ENCODE data around the gene KCNC3. TPM values are rescaled to one million over a fixed set of nuclear protein-coding genes. Genes with fewer than 3 reads are reported as not detected.

Gene KCNC3
- total and polyA plus RNA-seq, 2 of the 13 experiments (the other 11 are each of a cell fraction or from before 2014, with no cell fraction given) = 0.29 to 1.7 TPM

- TF ChIP-seq ZNF609 (CRISPR knock-in tag; IDR thresholded peaks at IDR 0.05; ENCODE audit: borderline replicate concordance) = 0 out of 2 replicates have a peak, but pooled peaks have one; percentile 25
- TF ChIP-seq PRDM4 (CRISPR knock-in tag; IDR thresholded peaks at IDR 0.05; ENCODE audit: borderline replicate concordance) = no peak
- no peak for TF ChIP-seq NFE2L1 (CRISPR knock-in tag; IDR thresholded peaks at IDR 0.05; ENCODE audit: borderline replicate concordance)
- TF ChIP-seq KAT8 (CRISPR knock-in tag; IDR thresholded peaks at IDR 0.05) = peak; percentile 16; the same call in 1 of the 2 replicates
- TF ChIP-seq ZFX (CRISPR knock-in tag; IDR thresholded peaks at IDR 0.05; ENCODE audit: low read depth) = peak; percentile 88
- TF ChIP-seq ZNF530 (CRISPR knock-in tag; IDR thresholded peaks at IDR 0.05; ENCODE audit: low read depth) = no peak
- no peak for TF ChIP-seq ZBTB39 (CRISPR knock-in tag; IDR thresholded peaks at IDR 0.05)
- TF ChIP-seq PRDM15 (CRISPR knock-in tag; IDR thresholded peaks at IDR 0.05) = no peak
- peak; percentile 62 for TF ChIP-seq MAX (IDR thresholded peaks at IDR 0.05)
- TF ChIP-seq CREM (IDR thresholded peaks at IDR 0.05) = peak; percentile 38; the same call in 1 of the 2 replicates
- no peak for TF ChIP-seq CREM (CRISPR knock-in tag; IDR thresholded peaks at IDR 0.05)
- TF ChIP-seq ZNF510 (CRISPR knock-in tag; IDR thresholded peaks at IDR 0.05; ENCODE audit: low read depth) = no peak
These were observed 20.3 kb upstream of the KCNC3 start (continued) for GRCh38 chr19:50349277-50350057.

Data from HepG2 (cell line).